OCI-LY7 (cell line): ENCODE measurements around the gene SELENOV. TPM values are rescaled to one million over a fixed set of nuclear protein-coding genes. Genes with fewer than 3 reads are reported as not detected.
A peak's percentile ranks its signal among the peaks of the same experiment; 100 is the strongest.

Experiments used
- Bru-seq: library from RNA; stranded (reverse); fragments of 400-500 nt; gene quantifications from one replicate; lab custom pipeline; 2021; lab: Mats Ljungman, UMichigan
- BruChase-seq, 2 experiments: library from RNA; stranded (reverse); fragments of 400-500 nt; gene quantifications; one replicate each; lab custom pipeline; 2021; lab: Mats Ljungman, UMichigan
- BruUV-seq: library from RNA; stranded (reverse); fragments of 400-500 nt; replicated peaks from 2 replicates; lab custom pipeline; 2021; lab: Mats Ljungman, UMichigan
- CTCF ChIA-PET: fragments of 300-600 bp; sonication (Branson Sonifier 250); formaldehyde crosslinking; loops from one replicate; lab custom pipeline; 2022; ENCODE audit warnings: antibody characterized with exemption; ENCODE audit not compliant: unreplicated experiment; lab: Charles Lee
- POLR2A ChIA-PET: fragments of 300-600 bp; sonication (Branson Sonifier 250); formaldehyde crosslinking; loops from one replicate; lab custom pipeline; 2022; ENCODE audit warnings: antibody characterized with exemption; lab: Charles Lee
- DNase-seq: peaks from one replicate; pipeline ENCODE4 v3.0.0-alpha.2; 2015; ENCODE audit warnings: low spot score
- H2AFZ ChIP-seq: fragments of 200-600 bp; sonication (generic), shearing (Covaris generic); 2 replicates; pipeline ENCODE4 v1.6.1; 2014; ENCODE audit warnings: mild to moderate bottlenecking, antibody characterized with exemption, low read length, moderate library complexity
- H3K27ac ChIP-seq: fragments of 200-600 bp; sonication (generic); 2 replicates; pipeline ENCODE4 v1.5.1; 2014; ENCODE audit warnings: mixed run types, low read depth, mild to moderate bottlenecking, moderate library complexity, low read length, inconsistent platforms; ENCODE audit not compliant: poor library complexity, severe bottlenecking
- H3K36me3 ChIP-seq: fragments of 200-600 bp; sonication (generic); 2 replicates; pipeline ENCODE4 v1.6.1; 2014; ENCODE audit warnings: mild to moderate bottlenecking, antibody characterized with exemption, low read length, moderate library complexity, mixed read lengths; ENCODE audit not compliant: insufficient read depth
- H3K4me1 ChIP-seq: fragments of 200-600 bp; sonication (generic); 2 replicates; pipeline ENCODE4 v1.5.1; 2014; ENCODE audit warnings: mild to moderate bottlenecking, low read length; ENCODE audit not compliant: insufficient read depth, poor library complexity, severe bottlenecking
- H3K4me2 ChIP-seq: fragments of 200-600 bp; sonication (generic); 2 replicates; pipeline ENCODE4 v1.6.1; 2014; ENCODE audit warnings: mild to moderate bottlenecking, low read length
- H3K4me3 ChIP-seq: fragments of 200-600 bp; sonication (generic); 2 replicates; pipeline ENCODE4 v1.5.1; 2014; ENCODE audit warnings: mild to moderate bottlenecking, low read depth, low read length; ENCODE audit not compliant: poor library complexity, severe bottlenecking
- H3K79me2 ChIP-seq: fragments of 200-600 bp; sonication (generic); 2 replicates; pipeline ENCODE4 v1.6.1; 2016; ENCODE audit warnings: low read depth, mild to moderate bottlenecking, low read length, moderate library complexity, mixed read lengths; ENCODE audit not compliant: insufficient read depth
- H3K9me2 ChIP-seq: fragments of 200-600 bp; sonication (generic); 2 replicates; pipeline ENCODE4 v1.6.1; 2016; ENCODE audit warnings: mild to moderate bottlenecking, low read length, mixed read lengths; ENCODE audit not compliant: insufficient read depth
- H3K9me3 ChIP-seq: fragments of 200-600 bp; sonication (generic); 2 replicates; pipeline ENCODE4 v1.6.1; 2014; ENCODE audit warnings: mild to moderate bottlenecking, mixed run types, low read length, mixed read lengths
- H4K20me1 ChIP-seq: fragments of 200-600 bp; sonication (generic); 2 replicates; pipeline ENCODE4 v1.6.1; 2014; ENCODE audit warnings: mild to moderate bottlenecking, antibody characterized with exemption, low read length, moderate library complexity, mixed read lengths; ENCODE audit not compliant: insufficient read depth
- EZH2phosphoT487 ChIP-seq: fragments of 200-600 bp; sonication (generic); IDR thresholded peaks from 2 replicates; pipeline ENCODE4 v1.6.1; 2018; ENCODE audit warnings: low read depth, borderline replicate concordance, mild to moderate bottlenecking, mixed run types, antibody characterized with exemption, low read length, moderate library complexity, mixed read lengths
- intact Hi-C: fragments of 100-400 bp; cut with micrococcal nuclease; formaldehyde crosslinking; loops from one replicate; pipeline ENCODE4 v1.10.0; 2022; ENCODE audit not compliant: unreplicated experiment
- long read RNA-seq: library from polyadenylated mRNA; stranded (forward); transcript quantifications from one replicate; pipeline ENCODE4 v2.0.0, GENCODE V29; 2022
- total RNA-seq, 2 experiments: library from RNA; depleted of rRNA in 1 of 2; stranded (reverse); fragments of >200 nt in 1 of 2; shearing (Covaris generic) in 1 of 2; gene quantifications; 2 replicates each; pipeline ENCODE4 v1.2.3, GENCODE V29; 2014 to 2022
- TF ChIP-seq, protein P1 (sequence below): fragments of 200-600 bp; sonication (generic); conservative IDR thresholded peaks from 2 replicates; pipeline ENCODE4 v1.5.1; 2014; ENCODE audit warnings: mild to moderate bottlenecking, antibody characterized with exemption, low read length, moderate library complexity, mixed read lengths

The SELENOV gene, protein sequence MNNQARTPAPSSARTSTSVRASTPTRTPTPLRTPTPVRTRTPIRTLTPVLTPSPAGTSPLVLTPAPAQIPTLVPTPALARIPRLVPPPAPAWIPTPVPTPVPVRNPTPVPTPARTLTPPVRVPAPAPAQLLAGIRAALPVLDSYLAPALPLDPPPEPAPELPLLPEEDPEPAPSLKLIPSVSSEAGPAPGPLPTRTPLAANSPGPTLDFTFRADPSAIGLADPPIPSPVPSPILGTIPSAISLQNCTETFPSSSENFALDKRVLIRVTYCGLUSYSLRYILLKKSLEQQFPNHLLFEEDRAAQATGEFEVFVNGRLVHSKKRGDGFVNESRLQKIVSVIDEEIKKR
- total RNA-seq (2014; rRNA removed; shearing (Covaris generic)) (not detected in 2 replicates), total RNA-seq (2022) (not detected in 2 replicates), Bru-seq, nascent RNA (percentile 12 among the genes with signal in this experiment), BruChase-seq, experiment 1, labeled RNA remaining after a 6-hour chase (percentile 18 among the genes with signal in this experiment), BruChase-seq, experiment 2, labeled RNA remaining after a 2-hour chase (not detected)
- long read RNA-seq, partial matches to known transcripts, result 0 of 1 reads
- long read RNA-seq, other reads (novel, unspliced or antisense), result 1 of 1 reads

DNA sequence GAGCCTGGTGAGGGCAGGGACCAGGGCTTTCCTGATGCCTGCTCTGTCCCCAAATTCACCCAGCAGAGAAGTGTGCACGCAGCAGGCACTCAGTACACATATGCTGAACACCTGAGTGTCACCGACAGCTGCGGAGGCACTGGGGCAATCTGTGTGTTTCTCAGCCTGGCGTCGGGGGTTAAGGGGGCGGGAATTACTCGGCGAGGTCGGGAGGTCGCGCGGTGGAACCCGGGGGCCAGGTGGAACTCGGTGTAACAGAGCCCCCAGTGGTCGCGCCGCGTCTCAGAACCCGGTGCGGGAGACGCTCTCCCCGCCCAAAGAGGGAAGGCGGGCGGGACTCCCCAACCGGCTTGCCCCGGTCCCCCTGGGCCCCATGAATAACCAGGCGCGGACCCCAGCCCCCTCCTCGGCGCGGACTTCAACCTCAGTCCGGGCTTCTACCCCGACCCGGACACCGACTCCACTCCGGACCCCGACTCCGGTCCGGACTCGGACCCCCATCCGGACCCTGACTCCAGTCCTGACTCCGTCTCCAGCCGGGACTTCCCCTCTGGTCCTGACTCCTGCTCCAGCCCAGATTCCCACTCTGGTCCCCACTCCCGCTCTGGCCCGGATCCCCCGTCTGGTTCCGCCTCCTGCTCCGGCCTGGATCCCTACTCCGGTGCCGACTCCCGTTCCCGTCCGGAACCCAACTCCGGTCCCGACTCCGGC is at the start of gene SELENOV:
TSS of gene SELENOV (plus strand) at position 300 of the 711 bp plus-strand sequence. CDS start at position 374, 74 bp downstream.
- no peaks in the 10 kb centered on the region for H3K9me3 ChIP-seq
- H4K20me1 ChIP-seq, result no peaks in the 10 kb centered on the region
- ChIA-PET POLR2A (no interaction called here), CTCF (no interaction called here)
- H3K4me1 ChIP-seq, result peaks cover 10% of the 10 kb centered on the region
- H3K4me2 ChIP-seq, result no peak within 1 kb of the TSS; the same call in 1 of the 2 replicates
- H3K9me2 ChIP-seq, result no peaks in the 10 kb centered on the region
- no peak within 1 kb of the TSS for H2AFZ ChIP-seq
- TF ChIP-seq, protein P1, sequence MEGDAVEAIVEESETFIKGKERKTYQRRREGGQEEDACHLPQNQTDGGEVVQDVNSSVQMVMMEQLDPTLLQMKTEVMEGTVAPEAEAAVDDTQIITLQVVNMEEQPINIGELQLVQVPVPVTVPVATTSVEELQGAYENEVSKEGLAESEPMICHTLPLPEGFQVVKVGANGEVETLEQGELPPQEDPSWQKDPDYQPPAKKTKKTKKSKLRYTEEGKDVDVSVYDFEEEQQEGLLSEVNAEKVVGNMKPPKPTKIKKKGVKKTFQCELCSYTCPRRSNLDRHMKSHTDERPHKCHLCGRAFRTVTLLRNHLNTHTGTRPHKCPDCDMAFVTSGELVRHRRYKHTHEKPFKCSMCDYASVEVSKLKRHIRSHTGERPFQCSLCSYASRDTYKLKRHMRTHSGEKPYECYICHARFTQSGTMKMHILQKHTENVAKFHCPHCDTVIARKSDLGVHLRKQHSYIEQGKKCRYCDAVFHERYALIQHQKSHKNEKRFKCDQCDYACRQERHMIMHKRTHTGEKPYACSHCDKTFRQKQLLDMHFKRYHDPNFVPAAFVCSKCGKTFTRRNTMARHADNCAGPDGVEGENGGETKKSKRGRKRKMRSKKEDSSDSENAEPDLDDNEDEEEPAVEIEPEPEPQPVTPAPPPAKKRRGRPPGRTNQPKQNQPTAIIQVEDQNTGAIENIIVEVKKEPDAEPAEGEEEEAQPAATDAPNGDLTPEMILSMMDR, result no peak
- TF ChIP-seq EZH2phosphoT487, result no peak
- no peak within 1 kb of the TSS for H3K27ac ChIP-seq
- intact Hi-C loops, result no loop called here
- no peaks in the 10 kb centered on the region for H3K79me2 ChIP-seq
- H3K36me3 ChIP-seq, result no peaks in the 10 kb centered on the region
- BruUV-seq, result no TSS peak
- DNase-seq, result no peak
- H3K4me3 ChIP-seq, result no peak within 1 kb of the TSS

DNA sequence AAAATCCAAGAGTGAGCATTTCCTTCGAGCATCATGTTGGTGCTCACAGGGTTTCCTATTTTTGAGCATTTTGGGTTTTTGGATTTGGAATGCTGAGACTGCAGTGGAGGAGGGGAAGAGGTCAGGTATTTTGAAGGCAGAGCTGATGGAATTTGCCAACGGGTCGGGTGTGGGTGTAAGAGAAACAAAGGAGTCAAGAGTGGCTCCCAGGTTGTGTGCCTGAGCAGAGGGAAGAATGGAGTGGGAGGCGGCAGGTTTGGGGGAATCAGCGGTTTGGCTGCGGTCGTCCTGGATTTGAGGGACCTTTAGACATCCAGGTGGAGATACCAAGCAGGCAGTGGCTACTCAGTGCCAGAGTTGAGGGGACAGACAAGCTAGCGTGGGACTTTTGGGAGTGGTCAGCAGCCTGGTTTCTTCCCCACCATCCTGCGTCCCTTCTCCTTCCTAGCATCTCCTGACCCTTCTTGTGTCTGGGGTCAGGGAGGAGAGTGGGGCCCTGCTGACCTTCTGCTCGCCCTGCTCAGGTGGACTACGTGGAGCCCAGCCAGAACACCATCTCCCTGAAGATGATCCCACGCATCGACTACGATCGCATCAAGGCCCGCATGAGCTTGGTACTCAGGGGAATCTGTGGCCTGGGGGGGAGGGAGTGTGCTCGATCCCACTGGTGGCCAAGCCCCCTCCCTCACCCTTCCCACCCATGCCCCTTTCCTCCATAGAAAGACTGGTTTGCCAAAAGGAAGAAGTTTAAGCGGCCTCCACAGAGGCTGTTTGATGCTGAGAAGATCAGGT is 48.8 kb upstream of the SELENOV start:
- DNase-seq, result no peak

More for the DNA sequence above, 48.8 kb upstream of the SELENOV start:
- Histone ChIP-seq H3K4me3 (no peak overlapping the region), H3K36me3 (peaks cover 90% of the 10 kb centered on the region), H3K79me2 (no peaks in the 10 kb centered on the region), H4K20me1 (no peaks in the 10 kb centered on the region), H3K9me3 (no peaks in the 10 kb centered on the region), H3K4me1 (no peaks in the 10 kb centered on the region), H3K4me2 (no peak overlapping the region), H3K27ac (no peak overlapping the region), H3K9me2 (no peaks in the 10 kb centered on the region), H2AFZ (no peak overlapping the region)
- TF ChIP-seq, protein P1, result no peak
- TF ChIP-seq EZH2phosphoT487, result no peak
- CTCF ChIA-PET, result no interaction called here
- POLR2A ChIA-PET, result interaction anchor here (0.6 kb wide), 1 partner anchor 10 kb away, joined by 4 read pairs; no protein-coding TSS in a partner anchor
- no TSS peak for BruUV-seq
- intact Hi-C loops, result no loop called here
